Spleen (tissue), 11 donors: ENCODE data around the gene GLYR1. TPM values are rescaled to one million over a fixed set of nuclear protein-coding genes. Genes with fewer than 3 reads are reported as not detected.

Experiments
- DNase-seq: peaks from one replicate; pipeline ENCODE4 v3.0.0-alpha.2; 2020
- H3K27ac ChIP-seq, 8 donors: fragments of 200-600 bp; sonication (generic) in 7 of 8; 1 replicate in 4 of 8; 2 replicates in 4 of 8; pipeline versions ENCODE4 v1.5.0 to v1.8.0; 2016 to 2021; ENCODE audit warnings: inconsistent platforms in 4 of 8, mild to moderate bottlenecking in 4 of 8, moderate library complexity in 1 of 8
- H3K27me3 ChIP-seq, 7 donors: fragments of 200-600 bp; sonication (generic) in 6 of 7; replicated peaks in 1 of 7; 1 replicate in 4 of 7; 2 replicates in 3 of 7; pipeline versions ENCODE4 v1.5.0 to v1.8.0; 2016 to 2021; ENCODE audit warnings: inconsistent platforms in 3 of 7, mild to moderate bottlenecking in 1 of 7
- H3K36me3 ChIP-seq, 6 donors: fragments of 200-600 bp; sonication (generic) in 5 of 6; 1 replicate in 4 of 6; 2 replicates in 2 of 6; pipeline versions ENCODE4 v1.5.0 to v1.8.0; 2016 to 2021; ENCODE audit warnings: inconsistent platforms in 2 of 6
- H3K4me1 ChIP-seq, 6 donors: fragments of 200-600 bp; sonication (generic) in 5 of 6; 1 replicate in 3 of 6; 2 replicates in 3 of 6; pipeline versions ENCODE4 v1.5.0 to v1.8.0; 2016 to 2021; ENCODE audit warnings: inconsistent platforms in 3 of 6
- H3K4me3 ChIP-seq, 8 donors: fragments of 200-600 bp; sonication (generic) in 7 of 8; 1 replicate in 4 of 8; 2 replicates in 4 of 8; pipeline versions ENCODE4 v1.5.0 to v1.8.0; 2016 to 2021; ENCODE audit warnings: inconsistent platforms in 4 of 8, mild to moderate bottlenecking in 4 of 8, moderate library complexity in 2 of 8
- H3K9me3 ChIP-seq, 8 donors: fragments of 200-600 bp; sonication (generic) in 7 of 8; 1 replicate in 4 of 8; 2 replicates in 4 of 8; pipeline versions ENCODE4 v1.5.0 to v1.8.0; 2016 to 2021; ENCODE audit warnings: inconsistent platforms in 4 of 8
- POLR2A ChIP-seq, 3 donors: fragments of 450-650 bp; IDR thresholded peaks; one replicate each; pipeline ENCODE4 v1.5.1; 2017; ENCODE audit warnings: antibody characterized with exemption in 3 of 3, mild to moderate bottlenecking in 1 of 3
- POLR2AphosphoS5 ChIP-seq, 3 donors: sonication (generic); formaldehyde crosslinking; IDR thresholded peaks; one replicate each; pipeline ENCODE4 v1.5.1; 2017; ENCODE audit warnings: antibody characterized with exemption in 3 of 3
- WGBS, 5 donors: extraction: QIAGEN DNeasy Blood & Tissue Kit in 3 of 5; methylation state at CpG; one replicate each; pipeline versions ENCODE4 v1.1.5 to v1.1.7; 2013 to 2018; 5-methylcytosine and 5-hydroxymethylcytosine counted together
- intact Hi-C: fragments of 100-400 bp; cut with DNase I; formaldehyde crosslinking; loops from one replicate; pipeline ENCODE4 v1.15.0; 2023; ENCODE audit warnings: low total_unique reads
- polyA plus RNA-seq, 3 donors: library from polyadenylated mRNA; stranded (reverse); fragments of 200-250 nt; gene quantifications; one replicate each; pipeline ENCODE4 v1.2.1, GENCODE V29; 2013
- total RNA-seq, 7 donors: library from RNA; depleted of rRNA in 3 of 7; stranded (reverse); fragments of >200 nt in 3 of 7; fragmentation: NEBNext Ultra II Directional in 4 of 7; extraction: Animal tissue kit (Norgen Biotek cat#: 25700) in 4 of 7; gene quantifications; one replicate each; pipeline versions ENCODE4 v1.1.0 to v1.2.1, GENCODE V29; 2016 to 2021
- TF ChIP-seq, protein P1 (sequence below), 11 experiments: fragments of 200-600 bp in 7 of 11; fragments of 450-650 bp in 4 of 11; sonication (generic) in 4 of 11; IDR thresholded peaks in 8 of 11; conservative IDR thresholded peaks in 3 of 11; 1 replicate in 7 of 11; 2 replicates in 4 of 11; pipeline versions ENCODE4 v1.4.0 to v1.8.0; 2016 to 2021; ENCODE audit warnings: antibody characterized with exemption in 11 of 11, inconsistent platforms in 4 of 11, mild to moderate bottlenecking in 1 of 11
- donor health status: healthy with polysubstance abuse.
- donor health status: DM: no; HTN: no; CAD: no; lungs with moderate emphysema.
- donor health status: DM: no; HTN: no; CAD: no.
- donor health status: Bipolar disorder and iron deficiency.
- donor health status: healthy.
- donor health status: DM: no; HTN: no; CAD: no.
- donor health status: DM: yes; HTN: yes; CAD: no.

GLYR1 gene
- total and polyA plus RNA-seq, 10 donors: 26.6 to 117 (median 62.3) TPM

DNA sequence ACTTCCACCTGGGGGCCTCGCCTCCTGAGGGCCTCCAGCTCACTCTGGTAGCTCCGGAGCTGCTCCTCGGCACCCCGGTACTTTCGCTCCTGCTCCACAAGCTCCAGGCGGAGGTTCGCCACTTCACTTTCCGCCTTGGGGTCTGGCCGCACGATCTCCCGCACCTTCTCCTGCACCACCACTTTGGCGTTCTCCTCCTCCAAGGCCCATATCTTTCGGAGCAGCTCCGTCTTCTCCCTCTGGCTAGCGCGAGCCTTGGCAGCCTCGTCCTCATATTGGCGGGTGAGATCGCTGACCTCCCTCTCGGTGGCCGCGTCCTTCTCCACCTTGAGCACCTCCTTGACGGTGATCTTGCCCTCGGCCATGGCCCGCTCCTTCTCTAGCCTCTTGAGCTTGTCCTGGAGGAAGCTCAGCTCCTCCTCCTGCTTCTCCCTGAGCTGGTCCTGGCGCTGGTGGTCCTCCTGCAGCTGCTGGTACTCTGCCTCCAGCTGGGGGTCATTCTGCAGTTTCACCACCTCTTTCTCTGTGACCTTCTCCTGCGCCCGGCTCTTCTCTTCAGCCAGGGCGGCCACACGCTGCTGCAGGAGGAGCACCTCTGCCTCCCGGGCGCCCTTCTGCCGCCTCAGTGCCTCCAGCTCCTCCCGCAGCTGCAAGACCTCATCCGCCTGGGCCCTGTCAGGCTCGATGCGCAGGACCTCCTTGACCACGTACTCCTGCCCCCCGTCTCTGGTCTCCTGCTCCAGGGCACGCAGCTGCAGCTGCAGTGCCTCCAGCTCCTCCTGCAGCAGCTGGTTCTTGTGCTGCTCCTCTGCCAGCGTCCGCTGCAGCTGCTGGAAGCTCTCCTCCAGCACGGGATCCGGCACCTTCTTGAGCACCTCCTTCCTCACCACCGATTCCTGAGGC lies 38.1 kb upstream of the GLYR1 start:
- no peak for DNase-seq

DNA sequence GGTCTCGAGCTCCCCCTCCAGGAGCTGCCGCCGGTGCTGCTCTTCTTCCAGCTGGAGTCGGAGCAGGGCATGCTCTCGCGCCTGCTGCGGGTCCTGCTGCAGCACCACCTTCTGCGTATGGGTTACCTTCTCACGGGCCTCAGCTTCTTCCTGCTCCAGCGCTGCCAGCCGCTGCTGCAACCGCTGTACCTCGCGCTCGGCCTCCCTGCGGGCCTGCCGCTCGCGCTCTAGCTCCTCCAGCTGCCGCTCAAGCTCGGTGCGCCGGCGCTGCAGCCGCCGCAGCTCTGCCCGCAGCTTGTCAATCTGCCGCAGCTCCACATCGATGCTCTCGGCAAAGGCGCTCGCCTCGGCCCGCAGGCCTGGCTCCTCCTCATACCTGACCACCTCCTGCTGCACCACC lies 37.1 kb upstream of the GLYR1 start:
- intact Hi-C loops: no loop called here
- Histone ChIP-seq H3K9me3 (no peaks in the 10 kb centered on the region), H3K27me3 (no peaks in the 10 kb centered on the region), H3K27ac (no peak overlapping the region), H3K4me3 (no peak overlapping the region), H3K36me3 (peaks cover 4 to 96% (median 77%) of the 10 kb centered on the region in 6 donors), H3K4me1 (peaks cover 0 to 13% (median 0%) of the 10 kb centered on the region in 6 donors)
- WGBS, 5 donors: 95 to 97% (median 96%) methylated on average over 34 of the region's 34 CpGs
- no peak for DNase-seq
- TF ChIP-seq POLR2AphosphoS5 (IDR thresholded peaks at IDR 0.05): peak in 2 of 3 donors; percentile 5 to 34
- no peak for TF ChIP-seq POLR2A (IDR thresholded peaks at IDR 0.05)

More for the DNA sequence above, 38.1 kb upstream of the GLYR1 start:
- peaks cover 4 to 96% (median 66%) of the 10 kb centered on the region in 6 donors for H3K36me3 ChIP-seq
- peaks cover 0 to 13% (median 0%) of the 10 kb centered on the region in 6 donors for H3K4me1 ChIP-seq
- intact Hi-C loops: no loop called here
- H3K27ac ChIP-seq: no peak overlapping the region
- no peak overlapping the region for H3K4me3 ChIP-seq
- TF ChIP-seq POLR2A (IDR thresholded peaks at IDR 0.05): no peak
- TF ChIP-seq POLR2AphosphoS5 (IDR thresholded peaks at IDR 0.05): peak in 1 of 3 donors; percentile 24
- H3K9me3 ChIP-seq: no peaks in the 10 kb centered on the region
- H3K27me3 ChIP-seq: no peaks in the 10 kb centered on the region
- 91 to 96% (median 93%) methylated on average over 44 to 45 of the region's 45 CpGs for WGBS, 5 donors

DNA sequence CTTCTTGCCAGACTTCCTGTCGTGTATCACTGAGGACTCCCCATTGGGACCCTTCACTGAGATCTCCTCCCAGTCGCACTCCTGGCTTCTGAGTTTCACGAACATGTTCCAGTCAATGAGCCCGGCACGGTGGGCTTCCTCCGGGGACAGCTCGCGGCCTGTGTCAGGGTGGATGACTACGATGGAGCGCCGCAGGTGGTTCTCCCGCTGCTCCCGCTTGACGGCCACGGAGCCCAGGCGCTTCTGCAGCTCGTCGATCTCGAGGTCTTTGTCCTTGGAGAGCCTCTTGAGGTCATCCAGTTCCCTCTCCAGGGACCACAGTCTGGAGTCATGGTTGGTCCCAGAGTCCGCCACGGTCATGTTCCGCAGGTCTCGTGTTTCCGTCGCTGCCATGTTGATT lies 36.4 kb upstream of the GLYR1 start:
- Histone ChIP-seq H3K4me1 (peaks cover 0 to 13% (median 0%) of the 10 kb centered on the region in 6 donors), H3K27ac (no peak overlapping the region), H3K36me3 (peaks cover 4 to 100% (median 84%) of the 10 kb centered on the region in 6 donors), H3K27me3 (no peaks in the 10 kb centered on the region), H3K4me3 (no peak overlapping the region), H3K9me3 (no peaks in the 10 kb centered on the region)
- WGBS, 5 donors: 94 to 100% (median 97%) methylated on average over 23 to 25 of the region's 25 CpGs
- DNase-seq: no peak
- intact Hi-C loops: no loop called here
- TF ChIP-seq POLR2A (IDR thresholded peaks at IDR 0.05) (no peak), POLR2AphosphoS5 (IDR thresholded peaks at IDR 0.05) (peak in 1 of 3 donors; percentile 35)

DNA sequence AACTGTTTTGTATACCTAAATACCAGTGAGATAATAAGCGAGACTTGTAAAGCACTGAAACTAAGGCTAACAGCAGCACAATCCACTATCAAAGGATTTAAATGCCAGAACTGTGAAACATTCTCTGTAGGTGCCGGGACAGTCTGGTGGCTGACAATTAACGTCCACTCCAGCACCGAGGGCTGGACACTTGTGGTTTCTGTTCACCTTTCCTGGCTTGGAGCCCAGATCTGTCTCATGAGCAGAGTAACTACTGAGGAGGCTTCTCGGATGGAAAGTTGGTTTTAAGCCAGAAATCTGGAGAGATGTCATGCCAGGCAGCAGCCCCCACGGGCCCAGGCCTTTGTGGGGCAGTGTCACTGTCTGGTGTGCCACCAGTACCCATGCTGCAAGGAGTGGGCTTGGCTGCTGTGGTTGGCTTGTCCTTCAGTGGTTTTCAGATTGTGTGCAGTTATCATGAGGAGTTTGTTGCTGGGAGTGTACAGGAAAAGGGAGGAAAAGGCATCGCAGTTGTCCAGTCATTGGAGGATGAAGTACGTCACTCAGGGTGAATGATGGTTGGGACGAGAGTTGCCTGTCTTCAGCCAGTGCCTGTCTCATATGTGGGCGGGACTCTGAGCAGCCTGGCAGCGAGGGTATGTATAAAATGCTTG lies 35.7 kb upstream of the GLYR1 start:
- H3K4me3 ChIP-seq: no peak overlapping the region
- peaks cover 4 to 100% (median 91%) of the 10 kb centered on the region in 6 donors for H3K36me3 ChIP-seq
- no peak overlapping the region for H3K27ac ChIP-seq

DNA sequence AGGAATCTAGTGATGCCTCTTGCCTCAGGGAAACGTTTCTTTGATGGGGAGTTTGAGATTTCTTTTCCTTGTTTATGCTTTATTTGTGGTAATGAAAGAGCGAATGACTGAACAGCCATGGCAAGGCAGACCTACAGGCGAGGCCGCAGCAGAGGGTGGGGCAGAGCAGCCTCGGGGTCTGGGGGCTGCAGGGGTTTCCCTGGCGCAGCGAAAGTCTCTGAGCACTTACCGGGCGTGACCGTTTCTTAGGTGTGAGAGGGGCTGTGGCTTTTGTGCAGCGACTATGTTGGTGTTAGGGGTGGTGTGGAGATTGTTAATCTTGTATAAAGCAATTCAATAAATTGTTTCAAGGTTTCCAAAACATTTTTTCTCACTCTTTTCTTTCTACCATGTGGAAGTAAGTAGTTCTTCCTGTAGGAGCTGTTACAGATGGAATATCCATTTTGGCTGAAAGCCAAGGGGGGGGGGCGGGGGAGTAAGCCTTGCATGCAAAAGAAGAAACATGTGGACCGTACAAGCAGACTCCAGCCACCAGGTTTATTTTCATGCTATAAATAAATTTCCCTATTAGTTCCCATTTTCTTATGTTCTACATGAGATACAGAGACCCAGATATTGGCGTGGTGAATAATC lies 35.0 kb upstream of the GLYR1 start:
- intact Hi-C loops: no loop called here
- DNase-seq: no peak
- TF ChIP-seq, protein P1, sequence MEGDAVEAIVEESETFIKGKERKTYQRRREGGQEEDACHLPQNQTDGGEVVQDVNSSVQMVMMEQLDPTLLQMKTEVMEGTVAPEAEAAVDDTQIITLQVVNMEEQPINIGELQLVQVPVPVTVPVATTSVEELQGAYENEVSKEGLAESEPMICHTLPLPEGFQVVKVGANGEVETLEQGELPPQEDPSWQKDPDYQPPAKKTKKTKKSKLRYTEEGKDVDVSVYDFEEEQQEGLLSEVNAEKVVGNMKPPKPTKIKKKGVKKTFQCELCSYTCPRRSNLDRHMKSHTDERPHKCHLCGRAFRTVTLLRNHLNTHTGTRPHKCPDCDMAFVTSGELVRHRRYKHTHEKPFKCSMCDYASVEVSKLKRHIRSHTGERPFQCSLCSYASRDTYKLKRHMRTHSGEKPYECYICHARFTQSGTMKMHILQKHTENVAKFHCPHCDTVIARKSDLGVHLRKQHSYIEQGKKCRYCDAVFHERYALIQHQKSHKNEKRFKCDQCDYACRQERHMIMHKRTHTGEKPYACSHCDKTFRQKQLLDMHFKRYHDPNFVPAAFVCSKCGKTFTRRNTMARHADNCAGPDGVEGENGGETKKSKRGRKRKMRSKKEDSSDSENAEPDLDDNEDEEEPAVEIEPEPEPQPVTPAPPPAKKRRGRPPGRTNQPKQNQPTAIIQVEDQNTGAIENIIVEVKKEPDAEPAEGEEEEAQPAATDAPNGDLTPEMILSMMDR (IDR thresholded peaks at IDR 0.05 in 8 of 11, conservative IDR thresholded peaks at IDR 0.05 in 3 of 11): no peak
- TF ChIP-seq POLR2AphosphoS5 (IDR thresholded peaks at IDR 0.05): peak in 1 of 3 donors; percentile 22
- H3K9me3 ChIP-seq: no peaks in the 10 kb centered on the region
- H3K27ac ChIP-seq: no peak overlapping the region
- no peak overlapping the region for H3K4me3 ChIP-seq
- H3K4me1 ChIP-seq: peaks cover 0 to 13% (median 0%) of the 10 kb centered on the region in 6 donors
- no peaks in the 10 kb centered on the region for H3K27me3 ChIP-seq
- 80 to 86% (median 86%) methylated on average over 14 of the region's 14 CpGs for WGBS, 5 donors
- H3K36me3 ChIP-seq: peaks cover 4 to 100% (median 97%) of the 10 kb centered on the region in 6 donors

More for the DNA sequence above, 35.7 kb upstream of the GLYR1 start:
- Histone ChIP-seq H3K27me3 (no peaks in the 10 kb centered on the region), H3K4me1 (peaks cover 0 to 13% (median 0%) of the 10 kb centered on the region in 6 donors), H3K9me3 (no peaks in the 10 kb centered on the region)
- no peak for DNase-seq
- TF ChIP-seq POLR2AphosphoS5 (IDR thresholded peaks at IDR 0.05) (no peak), POLR2A (IDR thresholded peaks at IDR 0.05) (no peak)
- TF ChIP-seq, protein P1 (IDR thresholded peaks at IDR 0.05 in 8 of 11, conservative IDR thresholded peaks at IDR 0.05 in 3 of 11): no peak
- intact Hi-C loops: no loop called here
- 88 to 92% (median 91%) methylated on average over 9 to 11 of the region's 11 CpGs for WGBS, 5 donors
